ENCODE results near the gene KISS1R.
"Not testable (repeated sequence)": the region's sequence is repeated elsewhere in the genome, so short reads cannot be mapped to it uniquely, and the experiment has no call there.

KISS1R gene

GRCh38 chr19:881385-882071, 35.6 kb upstream of the KISS1R start:
- DNase-seq (ENCODE audit: low spot score), result no peak

GRCh38 chr19:882871-883497, 34.1 kb upstream of the KISS1R start:
- DNase-seq (ENCODE audit: low spot score), result no peak

DNA sequence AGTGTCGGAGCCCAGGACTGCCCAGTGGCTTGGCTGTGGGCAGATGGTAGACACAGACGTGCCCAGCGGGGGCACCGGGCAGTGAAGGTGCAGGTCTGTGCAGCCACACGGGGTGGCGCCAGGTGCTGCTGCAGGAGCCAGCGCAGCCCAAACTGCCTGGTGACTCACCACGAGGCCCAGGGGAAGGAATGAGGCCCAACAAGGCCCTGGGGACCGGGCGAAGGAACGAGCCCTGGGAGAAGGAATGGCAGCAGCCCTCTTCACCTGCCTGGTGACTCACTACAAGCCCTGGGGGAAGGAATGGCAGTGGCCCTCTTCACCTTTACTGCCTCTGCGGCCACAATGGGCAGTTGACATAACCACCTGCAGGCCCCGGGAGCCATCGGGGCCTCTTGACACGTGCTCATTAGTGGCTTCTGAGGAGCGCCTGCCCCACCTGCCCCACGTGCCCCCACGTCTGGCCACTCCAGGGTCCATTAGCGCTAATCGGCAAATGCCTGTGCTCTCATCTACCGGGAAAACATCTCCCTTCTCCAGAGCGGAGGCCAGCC, 33.4 kb upstream of the KISS1R start:
- DNase-seq (ENCODE audit: low spot score), result no peak

DNA sequence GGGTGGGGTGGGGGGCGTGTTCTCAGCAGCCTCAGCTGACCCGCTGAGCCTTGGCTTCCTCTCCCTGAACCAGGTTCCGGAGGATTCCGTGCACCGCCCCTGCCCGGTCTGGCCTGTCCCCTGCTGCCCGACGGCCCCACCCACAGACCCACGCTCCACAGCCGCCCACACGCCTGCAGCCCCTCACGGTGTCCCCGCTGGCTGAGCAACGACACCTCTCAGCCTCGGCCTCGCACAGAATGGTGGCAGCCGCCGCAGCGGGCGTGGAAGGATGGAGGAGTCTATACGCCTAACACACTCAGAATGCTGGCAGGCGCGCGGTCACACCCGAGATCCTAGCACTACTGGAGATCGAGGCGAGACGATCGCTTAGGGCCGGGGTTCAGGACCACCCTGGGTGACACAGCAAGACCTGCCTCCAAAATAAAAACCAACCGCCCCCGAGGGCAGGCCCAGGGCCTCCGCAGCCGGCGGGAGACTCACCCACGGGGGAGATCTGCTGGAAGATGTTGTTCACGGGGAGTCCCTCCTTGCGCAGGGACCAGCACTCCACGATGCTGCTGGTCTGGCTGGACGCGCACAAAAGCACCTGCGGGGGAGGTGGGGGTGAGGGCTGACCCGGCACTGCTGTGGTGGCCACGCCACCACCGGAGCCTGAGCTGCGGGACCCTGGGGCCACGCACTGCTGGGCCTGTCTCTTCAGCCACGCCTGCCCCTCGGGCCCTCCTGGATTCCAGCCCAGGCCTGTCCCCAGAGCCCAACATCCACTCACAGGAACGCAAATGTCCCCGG, 32.5 kb upstream of the KISS1R start:
- DNase-seq (ENCODE audit: low spot score), result no peak

- DNase-seq (ENCODE audit: low spot score), result no peak
These were observed 31.5 kb upstream of the KISS1R start for GRCh38 chr19:885536-886224.

GRCh38 chr19:887072-887471, 30.1 kb upstream of the KISS1R start:
- DNase-seq (ENCODE audit: low spot score), result no peak

GRCh38 chr19:887599-887998, 29.5 kb upstream of the KISS1R start:
- no peak for DNase-seq (ENCODE audit: low spot score)

GRCh38 chr19:888581-889385, 28.4 kb upstream of the KISS1R start:
- DNase-seq (ENCODE audit: low spot score), result no peak

DNA sequence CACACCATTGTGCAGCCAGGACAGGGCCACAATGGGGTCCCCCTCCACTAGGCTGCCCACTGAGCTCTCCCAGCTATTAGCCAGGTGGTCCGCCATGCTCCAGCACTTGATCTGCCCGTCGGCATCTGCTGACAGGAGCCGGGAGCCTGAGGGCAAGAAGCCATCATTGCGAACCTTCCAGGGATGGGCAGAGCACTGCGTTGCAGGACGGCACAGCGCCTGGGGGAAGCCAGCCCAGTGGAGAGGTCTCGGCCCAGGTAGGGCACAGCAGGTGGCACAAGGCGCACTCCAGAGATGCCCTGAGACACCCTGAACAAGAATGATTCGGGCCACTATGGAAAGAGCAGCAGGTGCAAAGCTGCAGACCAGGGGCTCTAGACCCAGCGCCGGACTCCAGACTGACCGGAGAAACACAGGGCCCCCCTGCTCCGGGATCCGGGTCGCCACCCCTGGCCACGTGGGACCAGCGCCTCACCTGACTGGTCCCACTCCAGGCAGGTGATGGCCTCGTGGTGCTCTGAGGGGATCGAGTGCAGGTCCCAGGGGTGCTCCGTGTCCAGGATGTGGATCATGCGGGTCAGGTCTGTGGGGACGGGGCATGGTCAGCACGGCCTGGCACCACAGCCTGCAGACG, 27.4 kb upstream of the KISS1R start:
- no peak for DNase-seq (ENCODE audit: low spot score)

DNA sequence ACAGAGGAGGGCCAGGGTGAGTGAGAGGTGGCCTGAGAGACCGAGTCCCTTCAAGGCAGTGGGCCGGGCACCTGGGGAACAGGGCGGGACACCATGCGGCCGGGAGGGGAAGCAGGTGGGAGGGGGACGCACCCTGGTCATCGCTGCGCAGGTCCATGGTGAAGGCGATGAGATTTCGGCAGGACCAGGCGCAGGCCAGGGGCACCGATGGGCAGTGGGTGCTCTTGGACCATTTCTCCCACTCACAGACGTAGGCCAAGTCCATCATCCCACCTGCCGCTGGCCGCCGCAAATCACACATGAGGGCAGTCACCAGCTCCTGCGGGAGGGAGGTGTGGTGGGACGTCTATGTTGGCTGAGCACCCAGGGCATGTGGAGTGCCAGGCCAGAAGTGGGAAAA, 26.3 kb upstream of the KISS1R start:
- DNase-seq (ENCODE audit: low spot score), result no peak

DNA sequence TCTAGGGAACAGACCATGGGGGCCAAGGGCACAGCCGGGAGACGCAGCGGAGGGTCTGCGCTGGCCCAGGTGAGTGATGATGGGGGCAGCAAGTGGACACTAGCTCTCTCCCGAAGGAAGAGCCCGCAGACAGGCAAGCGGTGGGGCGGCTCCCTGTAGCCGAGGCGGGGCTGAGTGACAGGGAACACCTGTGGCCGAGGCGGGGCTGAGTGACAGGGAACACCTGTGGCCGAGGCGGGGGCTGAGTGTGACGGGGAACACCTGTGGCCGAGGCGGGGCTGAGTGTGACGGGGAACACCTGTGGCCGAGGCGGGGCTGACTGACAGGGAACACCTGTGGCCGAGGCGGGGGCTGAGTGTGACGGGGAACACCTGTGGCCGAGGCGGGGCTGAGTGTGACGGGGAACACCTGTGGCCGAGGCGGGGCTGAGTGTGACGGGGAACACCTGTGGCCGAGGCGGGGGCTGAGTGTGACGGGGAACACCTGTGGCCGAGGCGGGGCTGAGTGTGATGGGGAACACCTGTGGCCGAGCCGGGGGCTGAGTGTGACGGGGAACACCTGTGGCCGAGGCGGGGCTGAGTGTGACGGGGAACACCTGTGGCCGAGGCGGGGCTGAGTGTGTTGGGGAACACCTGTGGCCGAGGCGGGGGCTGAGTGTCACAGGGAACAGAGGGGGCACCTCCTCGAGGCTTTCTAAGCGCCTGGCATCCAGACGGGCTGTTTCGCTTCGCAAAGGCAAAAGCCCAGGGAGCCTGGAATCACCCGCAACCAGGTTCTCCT, 25.5 kb upstream of the KISS1R start:
- DNase-seq (ENCODE audit: low spot score), result not testable (repeated sequence)

GRCh38 chr19:892243-892893, 24.8 kb upstream of the KISS1R start:
- peak; percentile 81 for DNase-seq (ENCODE audit: low spot score)

- DNase-seq (ENCODE audit: low spot score), result peak; percentile 92
These were observed 24.0 kb upstream of the KISS1R start, which contains the start of the genes MED16 and RNU6-9 for GRCh38 chr19:892894-893689. TSS of gene MED16 (minus strand) at chr19:893187. CDS start at chr19:891131, 2,056 bp downstream. TSS of gene RNU6-9 (plus strand) at chr19:893484.

GRCh38 chr19:896434-896833, 20.7 kb upstream of the KISS1R start:
- DNase-seq (ENCODE audit: low spot score), result no peak

- no peak for DNase-seq (ENCODE audit: low spot score)
These were observed 20.1 kb upstream of the KISS1R start for GRCh38 chr19:896999-897398.

- DNase-seq (ENCODE audit: low spot score), result no peak
These were observed 19.6 kb upstream of the KISS1R start for GRCh38 chr19:897442-898039.

DNA sequence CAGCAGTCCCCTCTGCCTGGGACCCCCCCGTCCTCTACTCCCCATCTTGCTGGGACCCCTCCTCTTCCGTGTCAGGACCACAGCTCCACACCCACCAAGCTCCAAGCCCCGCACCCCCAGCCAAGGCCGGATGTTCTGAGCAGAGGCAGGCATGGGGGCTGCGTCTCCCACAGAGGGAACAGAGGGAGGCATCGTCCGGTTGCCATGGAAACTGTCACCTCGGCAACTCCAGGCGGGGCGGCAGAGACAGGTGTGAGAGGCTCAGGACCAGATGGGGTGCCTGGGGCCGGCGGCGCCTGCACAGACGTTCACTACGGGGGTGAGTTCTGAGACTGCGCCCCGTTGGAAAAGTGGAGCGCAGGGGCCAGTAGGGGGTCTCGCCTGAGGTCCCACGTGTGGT, 18.5 kb upstream of the KISS1R start:
- no peak for DNase-seq (ENCODE audit: low spot score)

Data from left forelimb (tissue), 1 donor.